Ecto neural progenitor cell (in vitro differentiated cells): ENCODE data around the gene CLEC10A.
"Not testable (repeated sequence)": the region's sequence is repeated elsewhere in the genome, so short reads cannot be mapped to it uniquely, and the experiment has no call there.

Experiments used
- DNase-seq: peaks from one replicate; pipeline ENCODE4 v3.0.0-alpha.2; 2018; ENCODE audit warnings: low spot score

Gene CLEC10A

GRCh38 chr17:7070712-7071111 lies 9.3 kb downstream of the CLEC10A start:
- DNase-seq: no peak

- no peak for DNase-seq
Measured at GRCh38 chr17:7068268-7068667, 11.8 kb downstream of the CLEC10A start.

- no peak for DNase-seq
Measured at GRCh38 chr17:7067198-7067597, 12.9 kb downstream of the CLEC10A start.

GRCh38 chr17:7064261-7064660 lies 15.8 kb downstream of the CLEC10A start:
- no peak for DNase-seq

- no peak for DNase-seq
Measured at GRCh38 chr17:7063518-7064094, 16.4 kb downstream of the CLEC10A start.

- DNase-seq: no peak
Measured at GRCh38 chr17:7060165-7060891, 19.7 kb downstream of the CLEC10A start.

- no peak for DNase-seq
Measured at GRCh38 chr17:7058831-7059447, 21.1 kb downstream of the CLEC10A start.

- no peak for DNase-seq
Measured at GRCh38 chr17:7056386-7056785, 23.7 kb downstream of the CLEC10A start.

GRCh38 chr17:7050583-7050982 lies 29.5 kb downstream of the CLEC10A start:
- DNase-seq: not testable (repeated sequence)

GRCh38 chr17:7048968-7049367 lies 31.1 kb downstream of the CLEC10A start:
- no peak for DNase-seq

GRCh38 chr17:7047566-7047965 lies 32.5 kb downstream of the CLEC10A start:
- no peak for DNase-seq

- DNase-seq: not testable (repeated sequence)
Measured at GRCh38 chr17:7046725-7047397, 33.2 kb downstream of the CLEC10A start.

GRCh38 chr17:7046127-7046724 lies 33.8 kb downstream of the CLEC10A start:
- peak; percentile 81 for DNase-seq

- no peak for DNase-seq
Measured at GRCh38 chr17:7045492-7046126, 34.4 kb downstream of the CLEC10A start.

- DNase-seq: peak; percentile 72
Measured at GRCh38 chr17:7043497-7044198, 36.4 kb downstream of the CLEC10A start, which contains the start of gene SLC16A11. SLC16A11 (minus strand) TSS chr17:7044092; CDS start chr17:7043513, 579 bp downstream.

- DNase-seq: peak; percentile 71
Measured at GRCh38 chr17:7043182-7043496, 36.9 kb downstream of the CLEC10A start.

GRCh38 chr17:7042501-7043181 lies 37.4 kb downstream of the CLEC10A start:
- peak; percentile 74 for DNase-seq

- DNase-seq: no peak
Measured at GRCh38 chr17:7041607-7042500, 38.2 kb downstream of the CLEC10A start.

- no peak for DNase-seq
Measured at GRCh38 chr17:7039832-7040231, 40.2 kb downstream of the CLEC10A start.
